HG03439 (cell line): ENCODE results near the gene ALDH7A1.
"Not testable (repeated sequence)": the region's sequence is repeated elsewhere in the genome, so short reads cannot be mapped to it uniquely, and the experiment has no call there.

Experiments used
- ATAC-seq: cut with Tn5 transposase; IDR thresholded peaks from one replicate; pipeline ENCODE4 v1.9.1; 2021; ENCODE audit warnings: mild to moderate bottlenecking, moderate library complexity; ENCODE audit not compliant: unreplicated experiment

The ALDH7A1 gene

GRCh38 chr5:126536874-126537273 is 58.1 kb downstream of the ALDH7A1 start:
- no peak for ATAC-seq

DNA sequence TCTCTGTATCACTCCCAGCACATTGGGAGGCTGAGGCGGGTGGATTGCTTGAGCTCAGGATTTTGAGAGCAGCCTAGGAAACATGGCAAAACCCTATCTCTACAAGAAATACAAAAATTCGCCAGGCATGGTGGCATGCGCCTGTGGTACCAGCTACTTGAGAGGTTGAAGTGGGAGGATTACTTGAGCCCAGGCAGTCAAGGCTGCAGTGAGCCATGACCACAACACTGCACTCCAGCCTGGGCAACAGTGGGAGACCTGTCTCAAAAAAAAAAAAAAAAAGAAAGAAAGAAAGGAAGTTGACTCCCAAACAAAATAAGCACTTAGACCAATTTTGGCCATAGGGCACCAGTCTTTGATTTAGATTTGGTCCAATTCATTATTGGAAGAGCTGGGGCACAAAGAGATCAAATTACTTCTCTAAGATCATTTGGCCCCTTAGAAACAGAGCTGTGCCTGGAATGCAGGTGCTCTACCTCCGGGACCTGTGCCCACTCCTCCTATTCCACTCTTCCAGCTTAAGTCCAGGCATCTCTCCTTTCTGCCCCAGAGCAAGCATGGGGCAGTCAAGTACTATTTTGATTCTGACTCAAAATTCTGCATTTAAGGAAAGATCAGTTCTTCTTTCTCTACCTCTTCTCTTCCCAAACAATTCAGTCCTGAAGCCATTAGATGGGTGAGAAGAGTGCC is 59.0 kb downstream of the ALDH7A1 start:
- ATAC-seq: no peak

DNA sequence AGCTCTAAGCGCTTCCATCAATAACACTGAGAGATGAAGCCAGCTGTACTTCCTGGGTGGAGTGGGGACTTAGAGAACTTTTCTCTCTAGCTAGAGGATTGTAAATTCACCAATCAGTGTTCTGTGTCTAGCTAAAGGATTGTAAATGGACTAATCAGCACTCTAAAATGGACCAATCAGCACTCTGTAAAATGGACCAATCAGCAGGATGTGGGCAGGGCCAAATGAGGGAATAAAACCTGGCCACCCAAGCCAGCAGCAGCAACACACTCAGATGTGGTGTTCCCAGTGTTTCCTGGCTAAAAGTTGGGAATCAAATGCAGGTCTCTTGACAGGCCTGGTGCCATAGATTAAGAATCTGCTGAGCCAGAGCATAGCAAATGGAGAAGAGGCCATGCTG is 60.5 kb downstream of the ALDH7A1 start:
- ATAC-seq: no peak

- no peak for ATAC-seq
These were observed 63.4 kb downstream of the ALDH7A1 start for GRCh38 chr5:126531543-126532120.

- ATAC-seq: no peak
These were observed 67.1 kb downstream of the ALDH7A1 start for GRCh38 chr5:126527892-126528291.

DNA sequence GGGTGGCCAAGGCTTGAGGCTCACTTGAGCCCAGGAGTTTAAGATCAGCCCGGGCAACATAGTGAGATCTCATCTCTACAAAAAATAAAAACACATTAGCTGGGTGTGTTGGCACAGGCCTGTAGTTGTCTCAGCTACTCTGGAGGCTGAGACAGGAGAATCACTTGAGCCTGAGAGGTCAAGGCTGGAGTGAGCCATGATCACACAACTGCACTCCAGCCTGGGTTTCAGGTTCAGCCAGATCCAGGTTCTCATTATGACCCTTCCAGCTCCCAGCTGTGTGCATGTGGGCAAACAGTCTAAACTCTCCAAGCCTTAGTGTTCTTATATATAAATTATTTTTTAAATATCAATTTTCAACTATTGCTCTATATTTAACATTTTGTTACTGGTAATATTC is 67.9 kb downstream of the ALDH7A1 start:
- no peak for ATAC-seq

- no peak for ATAC-seq
These were observed 68.5 kb downstream of the ALDH7A1 start for GRCh38 chr5:126526493-126526892.

DNA sequence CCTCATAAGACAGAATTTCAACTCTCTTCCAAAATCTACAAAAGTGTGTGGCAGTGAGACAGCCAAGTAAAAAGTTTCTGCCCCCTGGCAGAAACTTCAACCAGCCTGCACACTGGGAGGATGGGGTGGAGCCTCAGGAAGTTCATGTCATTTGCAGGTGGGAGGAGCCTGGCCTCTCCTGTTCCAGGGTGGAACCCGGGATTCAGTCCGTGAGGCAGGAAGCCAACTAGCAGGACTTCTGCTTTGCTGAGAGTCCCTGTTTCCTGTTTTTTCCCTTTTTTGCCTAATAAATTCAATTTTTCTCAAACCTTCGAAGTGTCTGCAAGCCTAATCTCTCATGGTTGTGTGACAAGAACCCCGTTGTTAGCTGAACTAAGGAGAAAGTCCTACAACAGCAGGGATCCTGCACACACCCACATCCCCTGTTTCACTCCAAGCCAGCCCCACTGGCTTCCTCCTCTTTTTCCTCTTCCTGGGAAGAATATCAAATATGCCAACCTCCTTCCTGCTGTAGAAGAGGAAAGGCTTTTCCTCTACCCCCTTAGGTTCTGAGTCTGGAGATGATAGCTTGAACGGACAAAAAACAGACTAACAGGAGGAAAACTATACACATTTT is 69.3 kb downstream of the ALDH7A1 start:
- no peak for ATAC-seq

- ATAC-seq: no peak
These were observed 71.1 kb downstream of the ALDH7A1 start for GRCh38 chr5:126523818-126524510.

GRCh38 chr5:126521130-126521529 is 73.9 kb downstream of the ALDH7A1 start:
- no peak for ATAC-seq

DNA sequence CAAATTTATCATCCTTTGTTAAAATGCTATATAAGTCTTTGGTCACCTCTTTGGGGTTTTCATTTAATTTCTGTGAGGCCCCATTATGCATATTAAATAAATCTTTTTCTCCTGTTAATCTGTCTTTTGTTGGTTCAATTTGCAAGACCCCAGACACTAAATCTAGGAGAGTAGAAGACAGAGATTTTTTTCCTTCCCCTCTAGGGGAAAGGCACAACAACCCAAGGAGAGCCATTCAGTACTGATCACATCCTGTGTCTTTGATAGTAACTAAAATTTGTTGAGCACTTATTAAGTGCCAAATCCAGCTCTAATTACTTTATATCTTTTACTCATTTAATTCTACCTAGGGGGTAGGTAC is 74.4 kb downstream of the ALDH7A1 start:
- no peak for ATAC-seq

DNA sequence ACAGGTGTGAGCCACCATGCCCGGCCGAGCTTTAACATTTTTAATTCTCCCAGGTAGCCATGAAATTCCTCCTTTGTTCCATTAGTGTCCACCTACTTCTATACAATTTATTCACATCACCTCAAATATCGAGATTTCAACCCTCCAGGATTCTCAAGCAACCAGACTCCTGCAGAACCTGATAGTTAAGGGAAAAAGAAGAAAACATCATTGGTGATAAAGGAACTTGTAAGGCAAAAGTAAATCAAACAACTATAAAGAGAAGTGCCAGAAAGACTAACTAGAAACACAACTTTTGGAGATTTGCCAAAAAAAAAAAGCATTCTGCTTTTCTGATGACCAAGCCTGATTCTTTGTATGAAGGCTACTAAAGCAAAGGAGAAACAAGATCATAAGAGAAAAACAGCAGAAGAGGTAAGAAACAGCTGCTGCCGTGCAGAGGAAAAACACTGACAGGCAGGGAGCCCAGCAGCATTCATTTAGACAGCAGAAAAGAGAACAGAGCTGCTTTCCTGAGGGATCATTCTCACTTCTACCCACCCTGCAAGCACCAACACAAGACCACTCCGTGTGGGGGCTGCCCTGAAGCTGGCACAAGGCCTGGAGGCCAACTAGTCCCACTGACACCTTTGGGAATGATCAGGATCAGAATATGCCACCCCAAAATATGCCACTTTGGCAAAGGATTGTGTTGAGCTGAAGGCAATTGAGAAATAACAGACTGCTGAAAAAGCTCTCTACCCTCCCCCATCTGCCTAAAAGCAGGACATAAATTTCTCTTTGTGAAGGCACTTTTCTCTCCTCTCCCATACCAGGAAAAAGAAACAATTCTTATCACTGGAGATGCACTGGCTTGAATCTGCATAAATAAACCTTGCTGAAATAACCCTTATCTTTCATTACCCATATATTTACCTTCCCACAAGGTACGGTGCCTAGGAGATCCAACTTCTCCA is 75.1 kb downstream of the ALDH7A1 start:
- ATAC-seq: no peak

DNA sequence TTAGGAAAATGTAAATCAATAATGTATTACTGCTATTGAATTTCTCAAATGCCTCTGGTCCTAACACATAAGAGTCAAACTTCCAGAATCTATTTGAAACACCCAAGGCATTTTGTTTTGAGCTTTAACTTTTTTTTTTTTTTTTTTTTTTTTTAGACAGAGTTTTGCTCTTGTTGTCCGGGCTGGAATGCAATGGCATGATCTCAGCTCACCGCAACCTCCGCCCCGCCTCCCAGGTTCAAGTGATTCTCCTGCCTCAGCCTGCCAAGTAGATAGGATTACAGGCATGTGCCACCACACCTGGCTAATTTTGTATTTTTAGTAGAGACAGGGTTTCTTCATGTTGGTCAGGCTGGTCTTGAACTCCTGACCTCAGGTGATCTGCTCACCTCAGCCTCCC is 75.8 kb downstream of the ALDH7A1 start:
- not testable (repeated sequence) for ATAC-seq

GRCh38 chr5:126516852-126517251 is 78.2 kb downstream of the ALDH7A1 start:
- ATAC-seq: no peak

DNA sequence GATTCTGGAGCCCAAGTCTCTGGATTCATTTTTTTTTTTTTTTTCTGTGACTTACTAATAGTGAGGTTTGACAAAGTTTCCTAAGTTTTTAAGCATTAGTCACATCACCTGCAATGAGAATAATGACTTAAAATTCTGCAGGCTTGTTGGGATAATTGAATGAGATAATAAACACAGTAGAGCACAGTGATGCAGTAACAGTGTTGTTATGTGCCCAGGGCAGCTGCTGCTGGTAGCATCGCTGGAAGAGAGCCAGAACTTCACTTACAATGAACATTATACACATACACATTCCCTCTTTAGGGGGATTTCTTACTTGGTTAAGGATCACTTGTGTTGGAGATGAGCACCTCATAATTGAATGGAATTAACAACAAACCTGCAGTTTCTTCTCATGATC is 78.9 kb downstream of the ALDH7A1 start:
- no peak for ATAC-seq

DNA sequence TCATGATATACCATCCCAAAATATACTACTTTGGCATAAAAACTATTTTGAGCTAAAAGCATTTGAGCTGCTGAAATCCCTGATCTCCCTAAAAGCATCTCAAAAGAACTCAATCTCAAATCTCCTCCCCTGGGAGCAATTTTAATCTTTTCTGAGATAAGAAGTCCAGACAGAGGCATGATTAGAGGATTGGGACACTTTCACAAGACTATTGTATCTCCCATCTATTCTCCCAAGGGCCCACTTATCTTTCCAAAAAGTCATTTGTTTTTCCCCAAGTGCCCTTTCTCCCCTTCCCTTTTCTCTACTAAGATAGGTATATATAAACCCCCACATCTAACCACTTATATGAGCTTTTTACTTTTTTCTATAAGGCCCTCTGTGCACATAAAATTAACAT is 79.7 kb downstream of the ALDH7A1 start:
- no peak for ATAC-seq

DNA sequence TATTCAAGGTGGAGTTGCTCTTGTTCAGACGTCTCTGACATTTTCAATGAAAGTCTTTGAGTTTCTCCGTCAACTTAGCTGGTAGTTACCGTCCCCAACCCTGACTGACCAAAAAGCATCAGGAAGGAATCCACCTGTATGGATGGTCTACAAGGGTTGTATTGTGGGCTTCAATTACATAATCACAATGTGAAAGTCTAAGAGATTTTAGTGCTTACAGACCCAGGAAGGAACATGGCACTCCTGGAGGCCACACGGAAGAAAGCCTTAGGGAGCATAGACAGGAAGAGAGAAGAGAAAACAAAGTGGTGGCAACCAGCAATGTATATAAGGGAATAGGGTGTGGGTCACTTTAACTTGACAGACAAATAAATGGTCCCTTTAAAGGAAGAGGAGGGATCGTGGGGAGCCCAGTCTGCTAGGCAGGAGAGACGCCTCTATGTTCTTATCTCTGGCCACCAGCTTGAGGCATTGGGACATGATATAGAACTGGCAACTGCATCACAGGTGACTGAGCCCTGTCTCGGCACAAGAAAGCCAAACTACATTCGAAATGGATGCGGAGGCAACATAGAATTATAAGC is 80.4 kb downstream of the ALDH7A1 start:
- no peak for ATAC-seq

- ATAC-seq: no peak
These were observed 80.9 kb downstream of the ALDH7A1 start for GRCh38 chr5:126514131-126514557.

GRCh38 chr5:126513703-126514102 is 81.3 kb downstream of the ALDH7A1 start:
- no peak for ATAC-seq

- no peak for ATAC-seq
These were observed 81.7 kb downstream of the ALDH7A1 start for GRCh38 chr5:126513302-126513701.
